Measurements from ENCODE around the gene KIF4A. TPM values are rescaled to one million over a fixed set of nuclear protein-coding genes. Genes with fewer than 3 reads are reported as not detected.
A peak's percentile ranks its signal among the peaks of the same experiment; 100 is the strongest.
"Not testable (repeated sequence)": the region's sequence is repeated elsewhere in the genome, so short reads cannot be mapped to it uniquely, and the experiment has no call there.

Gene KIF4A
- total RNA-seq, 1 donor from 2014 or later, result 0.24 TPM

- no peak for DNase-seq (ENCODE audit: low spot score)
These were observed 109.0 kb downstream of the KIF4A start for GRCh38 chrX:70398899-70399298.

GRCh38 chrX:70400181-70400580 lies 110.3 kb downstream of the KIF4A start:
- DNase-seq (ENCODE audit: low spot score), result not testable (repeated sequence)

- DNase-seq (ENCODE audit: low spot score), result no peak
These were observed 112.8 kb downstream of the KIF4A start for GRCh38 chrX:70402721-70403120.

GRCh38 chrX:70405003-70405402 lies 115.1 kb downstream of the KIF4A start:
- no peak for DNase-seq (ENCODE audit: low spot score)

GRCh38 chrX:70410921-70411320 lies 121.0 kb downstream of the KIF4A start:
- DNase-seq (ENCODE audit: low spot score), result no peak

- no peak for DNase-seq (ENCODE audit: low spot score)
These were observed 121.6 kb downstream of the KIF4A start for GRCh38 chrX:70411475-70411874.

GRCh38 chrX:70421618-70422017 lies 131.7 kb downstream of the KIF4A start:
- no peak for DNase-seq (ENCODE audit: low spot score)

GRCh38 chrX:70422851-70423341 lies 133.0 kb downstream of the KIF4A start, which contains the start of gene GDPD2:
GDPD2 (plus strand) TSS chrX:70423314; CDS start chrX:70424985, 1,671 bp downstream.
- no peak for DNase-seq (ENCODE audit: low spot score)

- DNase-seq (ENCODE audit: low spot score), result no peak
These were observed 134.2 kb downstream of the KIF4A start for GRCh38 chrX:70423936-70424675.

- no peak for DNase-seq (ENCODE audit: low spot score)
These were observed 134.9 kb downstream of the KIF4A start for GRCh38 chrX:70424801-70425200.

GRCh38 chrX:70426286-70427278 lies 136.7 kb downstream of the KIF4A start:
- DNase-seq (ENCODE audit: low spot score), result no peak

- no peak for DNase-seq (ENCODE audit: low spot score)
These were observed 137.5 kb downstream of the KIF4A start for GRCh38 chrX:70427365-70427764.

GRCh38 chrX:70429759-70430158 lies 139.9 kb downstream of the KIF4A start:
- DNase-seq (ENCODE audit: low spot score), result no peak

- DNase-seq (ENCODE audit: low spot score), result no peak
These were observed 143.3 kb downstream of the KIF4A start for GRCh38 chrX:70432936-70433847.

GRCh38 chrX:70433848-70434351 lies 144.0 kb downstream of the KIF4A start:
- peak; percentile 33 for DNase-seq (ENCODE audit: low spot score)

- peak; percentile 85 for DNase-seq (ENCODE audit: low spot score)
These were observed 144.5 kb downstream of the KIF4A start for GRCh38 chrX:70434352-70434866.

- no peak for DNase-seq (ENCODE audit: low spot score)
These were observed 145.1 kb downstream of the KIF4A start for GRCh38 chrX:70434914-70435586.

- no peak for DNase-seq (ENCODE audit: low spot score)
These were observed 146.4 kb downstream of the KIF4A start for GRCh38 chrX:70436343-70436742.

- no peak for DNase-seq (ENCODE audit: low spot score)
These were observed 147.1 kb downstream of the KIF4A start for GRCh38 chrX:70437011-70437410.

Measured in umbilical cord (tissue), 2 donors.